Measurements from ENCODE around the gene SOX1.

SOX1 gene

DNA sequence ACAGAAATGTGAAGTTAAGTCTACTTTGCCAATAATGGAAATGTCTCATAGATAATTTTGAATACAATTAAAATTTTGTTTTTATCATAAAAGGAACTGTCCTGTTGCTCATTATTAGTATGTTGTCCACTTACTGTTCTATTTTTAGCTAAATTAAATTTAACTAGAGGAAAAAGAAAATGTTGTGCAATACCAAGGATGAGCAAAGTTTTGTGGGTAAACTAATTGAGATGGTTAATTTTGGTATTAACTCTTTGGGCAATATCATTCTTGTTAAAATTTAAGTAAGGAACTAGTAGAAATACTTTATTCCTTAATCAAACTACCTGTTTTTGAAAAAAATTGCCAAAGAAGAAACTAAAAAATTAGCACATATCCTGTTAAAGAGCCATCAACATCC lies 43.5 kb downstream of the SOX1 start:
- no peak for DNase-seq (ENCODE audit: low read depth)
- no peak overlapping the region for H3K4me3 ChIP-seq (ENCODE audit: control insufficient read depth, low read depth, low read length)
- TF ChIP-seq, protein P1, sequence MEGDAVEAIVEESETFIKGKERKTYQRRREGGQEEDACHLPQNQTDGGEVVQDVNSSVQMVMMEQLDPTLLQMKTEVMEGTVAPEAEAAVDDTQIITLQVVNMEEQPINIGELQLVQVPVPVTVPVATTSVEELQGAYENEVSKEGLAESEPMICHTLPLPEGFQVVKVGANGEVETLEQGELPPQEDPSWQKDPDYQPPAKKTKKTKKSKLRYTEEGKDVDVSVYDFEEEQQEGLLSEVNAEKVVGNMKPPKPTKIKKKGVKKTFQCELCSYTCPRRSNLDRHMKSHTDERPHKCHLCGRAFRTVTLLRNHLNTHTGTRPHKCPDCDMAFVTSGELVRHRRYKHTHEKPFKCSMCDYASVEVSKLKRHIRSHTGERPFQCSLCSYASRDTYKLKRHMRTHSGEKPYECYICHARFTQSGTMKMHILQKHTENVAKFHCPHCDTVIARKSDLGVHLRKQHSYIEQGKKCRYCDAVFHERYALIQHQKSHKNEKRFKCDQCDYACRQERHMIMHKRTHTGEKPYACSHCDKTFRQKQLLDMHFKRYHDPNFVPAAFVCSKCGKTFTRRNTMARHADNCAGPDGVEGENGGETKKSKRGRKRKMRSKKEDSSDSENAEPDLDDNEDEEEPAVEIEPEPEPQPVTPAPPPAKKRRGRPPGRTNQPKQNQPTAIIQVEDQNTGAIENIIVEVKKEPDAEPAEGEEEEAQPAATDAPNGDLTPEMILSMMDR (IDR thresholded peaks at IDR 0.05; ENCODE audit: control insufficient read depth, insufficient read depth, low read depth, low read length, missing control alignments), result no peak

DNA sequence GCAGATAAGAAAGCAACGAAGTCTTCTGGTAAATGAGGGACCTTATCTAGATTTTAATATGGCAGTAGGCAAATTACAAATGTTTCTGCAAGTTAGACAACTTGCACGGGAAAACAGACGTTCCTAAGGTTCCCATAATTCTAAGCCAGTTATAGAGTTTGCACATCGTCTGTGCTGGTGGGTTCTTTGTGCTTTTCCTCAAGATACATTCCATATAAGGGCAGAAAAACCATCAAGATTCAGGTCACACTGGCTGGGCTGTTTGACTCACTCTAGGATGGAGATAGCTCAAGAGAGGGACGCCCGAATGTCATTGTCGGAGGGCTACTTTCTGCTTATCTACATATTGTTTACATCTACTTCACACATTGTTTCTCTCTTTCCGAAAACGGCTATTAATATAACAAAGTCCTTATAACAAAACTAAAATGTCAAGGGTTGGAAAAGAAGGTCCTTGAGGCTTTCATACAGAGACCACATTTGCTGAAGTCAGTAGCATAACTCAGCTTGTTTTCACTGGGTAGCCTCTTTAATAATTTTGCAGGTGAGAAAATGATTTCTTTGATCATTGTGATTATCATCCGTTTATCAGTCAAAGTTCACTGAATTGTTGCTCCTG lies 44.4 kb downstream of the SOX1 start:
- TF ChIP-seq, protein P1 (IDR thresholded peaks at IDR 0.05; ENCODE audit: control insufficient read depth, insufficient read depth, low read depth, low read length, missing control alignments), result no peak
- DNase-seq (ENCODE audit: low read depth), result no peak
- no peak overlapping the region for H3K4me3 ChIP-seq (ENCODE audit: control insufficient read depth, low read depth, low read length)

DNA sequence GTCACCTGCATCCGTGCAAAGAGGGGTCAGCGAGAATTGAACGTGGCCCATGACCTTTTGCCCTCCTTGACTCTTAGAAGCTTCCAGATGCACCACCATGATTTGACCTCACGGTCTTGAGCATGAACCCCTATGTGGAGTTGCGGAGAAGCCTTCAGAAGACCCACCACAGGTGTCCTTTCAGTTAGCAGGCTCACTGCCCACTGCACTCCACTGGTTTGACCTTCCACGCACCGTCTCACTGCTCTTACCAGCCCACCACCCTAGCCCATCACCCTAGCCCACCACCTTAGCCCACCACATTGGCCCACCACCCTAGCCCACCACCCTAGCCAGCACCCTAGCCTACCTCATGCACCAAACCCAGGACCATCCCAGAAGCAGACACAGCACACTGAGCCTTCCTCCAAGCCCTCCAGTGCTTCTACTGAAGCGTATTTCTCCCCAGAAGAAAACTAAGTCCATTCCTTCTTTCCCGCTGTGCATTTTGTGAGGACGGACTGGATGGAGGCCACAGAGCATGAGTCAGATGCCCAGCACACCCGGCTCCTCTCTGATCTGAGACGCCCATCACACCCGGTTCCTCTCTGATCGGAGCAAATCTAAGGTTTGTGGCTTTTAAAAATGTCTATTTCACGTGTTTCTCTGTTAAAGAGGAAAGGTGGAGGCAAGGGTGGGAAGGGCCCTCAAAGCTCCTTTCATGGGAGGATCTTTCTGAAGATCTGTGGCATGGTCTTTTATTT lies 45.8 kb downstream of the SOX1 start:
- TF ChIP-seq, protein P1 (IDR thresholded peaks at IDR 0.05; ENCODE audit: control insufficient read depth, insufficient read depth, low read depth, low read length, missing control alignments), result no peak
- no peak for DNase-seq (ENCODE audit: low read depth)
- no peak overlapping the region for H3K4me3 ChIP-seq (ENCODE audit: control insufficient read depth, low read depth, low read length)

DNA sequence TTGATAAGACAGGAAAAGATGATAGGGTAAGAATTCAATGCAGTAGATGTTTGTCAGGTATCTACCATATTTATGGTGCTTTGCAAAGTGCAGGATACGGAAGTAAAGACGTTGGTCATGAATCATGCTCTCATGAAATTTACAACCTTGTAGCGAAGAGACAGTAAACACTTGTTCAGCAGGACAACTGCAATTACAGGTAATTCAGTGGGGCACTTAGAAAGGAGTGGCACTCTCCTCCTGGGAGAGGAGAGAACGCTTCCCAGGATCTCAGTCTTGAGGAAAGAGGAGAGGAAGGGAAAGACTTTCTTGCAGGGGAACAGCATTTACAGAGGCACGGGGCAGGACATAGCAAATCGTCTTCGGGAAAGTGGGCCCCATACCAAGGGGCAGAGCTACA lies 46.4 kb downstream of the SOX1 start:
- DNase-seq (ENCODE audit: low read depth), result no peak
- TF ChIP-seq, protein P1 (IDR thresholded peaks at IDR 0.05; ENCODE audit: control insufficient read depth, insufficient read depth, low read depth, low read length, missing control alignments), result no peak
- no peak overlapping the region for H3K4me3 ChIP-seq (ENCODE audit: control insufficient read depth, low read depth, low read length)

DNA sequence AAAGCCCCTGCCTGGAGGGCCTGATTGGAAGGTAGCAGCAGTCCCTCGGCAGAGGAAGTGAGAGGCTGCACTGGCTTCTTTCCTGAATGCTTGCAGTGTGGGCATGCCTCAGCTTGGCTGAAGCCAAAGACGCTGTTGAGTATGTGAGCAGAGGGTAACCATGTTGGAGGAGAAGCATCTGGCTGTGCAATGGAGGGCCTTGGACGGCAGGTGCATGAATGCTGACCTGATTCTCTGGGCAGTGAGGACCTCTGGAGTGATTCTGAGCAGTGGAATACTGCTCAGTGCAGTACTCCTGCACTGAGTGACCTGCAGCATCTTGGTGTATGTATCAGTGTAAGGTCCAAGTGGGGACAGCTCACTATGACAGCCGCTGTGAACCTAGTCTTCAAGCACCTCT lies 46.9 kb downstream of the SOX1 start:
- TF ChIP-seq, protein P1 (IDR thresholded peaks at IDR 0.05; ENCODE audit: control insufficient read depth, insufficient read depth, low read depth, low read length, missing control alignments), result no peak
- no peak for DNase-seq (ENCODE audit: low read depth)
- H3K4me3 ChIP-seq (ENCODE audit: control insufficient read depth, low read depth, low read length), result no peak overlapping the region

DNA sequence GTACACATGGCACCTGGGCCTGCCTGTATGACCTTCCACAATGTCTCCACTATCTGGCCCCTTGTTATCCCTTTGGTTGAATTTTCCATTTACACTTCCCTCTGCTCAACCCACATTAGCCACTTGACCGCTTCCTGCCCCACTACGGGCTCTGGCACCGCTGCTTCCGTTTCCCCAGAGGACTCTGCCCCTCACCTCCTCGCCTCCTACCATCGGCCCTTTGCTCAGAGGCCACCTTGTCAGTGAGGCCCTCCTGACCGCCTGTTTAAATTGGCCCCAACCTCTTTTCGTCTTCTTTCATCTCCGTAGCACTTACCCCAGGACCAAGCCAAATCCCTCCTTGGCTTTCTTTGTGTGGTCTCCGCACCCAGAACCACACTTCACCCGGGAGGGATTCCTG lies 47.4 kb downstream of the SOX1 start:
- no peak overlapping the region for H3K4me3 ChIP-seq (ENCODE audit: control insufficient read depth, low read depth, low read length)
- DNase-seq (ENCODE audit: low read depth), result no peak
- TF ChIP-seq, protein P1 (IDR thresholded peaks at IDR 0.05; ENCODE audit: control insufficient read depth, insufficient read depth, low read depth, low read length, missing control alignments), result no peak
